HG03108 (cell line): ENCODE data around the gene ATOH7.
"Not testable (repeated sequence)": the region's sequence is repeated elsewhere in the genome, so short reads cannot be mapped to it uniquely, and the experiment has no call there.

Experiments used
- ATAC-seq: cut with Tn5 transposase; IDR thresholded peaks from one replicate; pipeline ENCODE4 v1.9.1; 2021; ENCODE audit warnings: moderate library complexity; ENCODE audit not compliant: unreplicated experiment

Gene ATOH7

GRCh38 chr10:68231817-68232251 is at the start of gene ATOH7:
TSS of gene ATOH7 (minus strand) at chr10:68232113. CDS start at chr10:68231677, 436 bp downstream.
- ATAC-seq = no peak

DNA sequence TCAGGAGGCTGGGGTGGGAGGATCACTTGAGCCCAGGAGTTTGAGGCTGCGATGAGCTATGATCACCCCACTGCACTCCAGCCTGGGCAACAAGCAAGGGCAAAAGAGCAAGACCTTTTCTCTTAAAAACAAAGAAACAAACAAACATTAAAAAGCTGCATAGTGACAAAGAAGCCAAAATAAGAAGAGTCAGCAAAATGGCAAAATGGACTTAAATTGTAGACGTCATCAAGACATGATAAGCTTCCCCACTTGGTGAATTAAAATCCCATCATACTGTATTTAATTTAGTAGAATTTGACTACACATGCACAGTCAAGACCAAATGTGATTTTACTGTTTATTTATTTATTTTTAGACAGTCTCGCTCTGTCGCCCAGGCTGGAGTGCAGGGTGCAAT is 48.8 kb upstream of the ATOH7 start:
- no peak for ATAC-seq

GRCh38 chr10:68278906-68279753 is 47.2 kb upstream of the ATOH7 start:
- not testable (repeated sequence) for ATAC-seq

- ATAC-seq = not testable (repeated sequence)
Measured at GRCh38 chr10:68277814-68278213, 45.9 kb upstream of the ATOH7 start.

DNA sequence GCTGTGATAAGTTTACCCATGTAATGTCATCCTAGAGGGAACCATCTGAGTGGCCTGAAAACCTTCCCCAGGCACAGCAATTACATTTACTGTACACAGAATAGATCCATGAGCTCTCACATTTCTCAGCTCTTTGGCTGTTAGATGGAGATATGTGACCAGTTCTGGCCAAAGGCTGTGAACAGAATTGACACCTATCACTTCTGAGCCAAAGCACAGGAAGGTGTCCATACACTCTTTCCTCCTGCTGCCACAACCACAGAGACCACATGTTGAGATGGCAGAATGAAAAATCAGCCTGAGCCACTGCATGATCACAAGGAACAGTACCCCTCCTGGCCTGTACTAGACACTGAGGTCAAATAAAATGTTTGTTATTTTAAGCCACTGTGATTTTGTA is 44.3 kb upstream of the ATOH7 start:
- ATAC-seq = no peak

GRCh38 chr10:68275600-68276126 is 43.8 kb upstream of the ATOH7 start:
- ATAC-seq = no peak

GRCh38 chr10:68272833-68273232 is 40.9 kb upstream of the ATOH7 start:
- no peak for ATAC-seq

DNA sequence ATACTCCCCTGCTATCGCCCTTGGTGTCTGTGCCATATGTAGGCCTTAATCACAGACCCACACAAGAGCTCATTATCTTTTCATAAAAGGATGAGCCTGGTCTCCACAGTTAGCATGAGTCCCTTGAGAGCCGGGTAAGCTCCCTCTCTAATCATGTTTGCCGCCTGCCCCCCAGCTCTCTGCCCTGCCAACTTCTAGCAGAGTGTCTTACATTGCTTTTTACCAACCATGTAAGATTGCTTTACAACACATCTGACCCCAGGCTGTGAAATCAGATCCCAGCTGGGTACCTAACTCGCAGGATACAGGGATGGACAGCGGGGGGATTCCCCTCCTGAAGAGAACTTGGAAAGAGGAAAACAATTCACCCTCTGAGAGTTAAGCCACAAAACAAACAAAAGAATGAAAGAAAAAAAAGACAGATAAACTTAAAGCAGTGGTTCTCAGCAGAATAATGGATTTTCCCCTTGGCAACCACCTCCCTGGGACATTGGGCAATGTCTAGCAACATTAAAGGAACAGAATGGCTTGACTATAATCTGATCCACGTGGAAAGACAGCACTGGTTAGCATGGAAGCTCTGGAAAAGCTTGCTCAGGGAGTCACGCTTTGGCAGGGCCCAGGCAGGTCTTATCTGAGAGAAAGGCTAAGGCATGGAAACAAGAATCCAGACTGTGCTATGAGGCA is 39.4 kb upstream of the ATOH7 start:
- ATAC-seq = no peak

- no peak for ATAC-seq
Measured at GRCh38 chr10:68269562-68270290, 37.8 kb upstream of the ATOH7 start.

DNA sequence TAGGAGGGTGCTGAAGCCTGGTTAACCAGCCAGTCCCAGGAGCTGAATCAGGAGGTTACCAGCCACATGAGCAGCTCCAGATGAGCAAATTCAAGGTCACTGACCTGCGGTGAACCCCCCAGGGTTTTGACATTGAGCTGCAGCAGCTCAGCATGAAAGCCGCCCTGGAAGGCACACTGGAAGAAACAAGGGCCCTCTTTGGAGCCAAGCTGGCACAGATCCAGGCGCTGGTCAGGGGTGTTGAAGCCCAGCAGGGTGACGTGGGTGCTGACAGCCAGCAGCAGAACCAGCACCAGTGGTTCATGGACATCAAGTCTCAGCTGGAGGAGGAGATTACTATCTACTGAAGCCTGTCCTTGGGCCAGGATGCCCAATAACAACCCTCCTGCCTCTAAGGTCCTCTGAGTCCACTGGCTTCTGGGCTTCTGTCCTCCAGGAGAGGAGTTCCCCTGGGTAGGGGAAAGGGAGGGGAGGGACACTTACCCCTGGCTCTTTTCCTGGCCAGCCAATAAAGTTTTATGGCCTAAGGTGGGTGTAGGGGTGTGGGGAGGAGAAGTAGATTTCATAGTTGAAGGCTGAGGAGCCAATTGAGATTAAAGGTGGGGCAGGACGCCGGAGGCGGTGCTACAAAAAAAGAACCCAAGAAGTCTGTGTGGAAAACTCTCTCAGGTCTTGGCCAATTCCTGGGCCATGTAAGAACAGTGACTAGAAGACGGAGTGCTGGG is 29.4 kb upstream of the ATOH7 start:
- ATAC-seq = no peak

DNA sequence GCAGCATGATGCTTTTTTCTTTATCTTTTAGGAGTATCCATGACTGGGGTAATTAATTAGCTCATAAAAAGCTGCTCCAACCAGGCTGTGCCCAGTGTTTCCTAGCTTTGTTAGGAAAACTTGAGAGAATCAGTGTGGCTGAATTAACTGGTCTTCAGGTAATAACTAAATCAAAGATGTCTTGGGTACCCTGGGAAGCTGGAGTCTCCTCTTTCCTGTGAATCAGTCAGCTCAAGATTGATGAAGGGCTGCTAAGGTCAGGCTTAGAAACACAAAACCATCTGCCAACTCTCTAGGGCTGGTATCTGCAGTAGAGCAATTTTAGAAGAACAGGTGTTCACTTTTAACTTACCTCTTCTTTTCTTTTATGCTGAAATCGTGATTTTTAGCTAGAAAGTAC is 21.4 kb upstream of the ATOH7 start:
- ATAC-seq = no peak

GRCh38 chr10:68251625-68252495 is 19.9 kb upstream of the ATOH7 start:
- no peak for ATAC-seq

DNA sequence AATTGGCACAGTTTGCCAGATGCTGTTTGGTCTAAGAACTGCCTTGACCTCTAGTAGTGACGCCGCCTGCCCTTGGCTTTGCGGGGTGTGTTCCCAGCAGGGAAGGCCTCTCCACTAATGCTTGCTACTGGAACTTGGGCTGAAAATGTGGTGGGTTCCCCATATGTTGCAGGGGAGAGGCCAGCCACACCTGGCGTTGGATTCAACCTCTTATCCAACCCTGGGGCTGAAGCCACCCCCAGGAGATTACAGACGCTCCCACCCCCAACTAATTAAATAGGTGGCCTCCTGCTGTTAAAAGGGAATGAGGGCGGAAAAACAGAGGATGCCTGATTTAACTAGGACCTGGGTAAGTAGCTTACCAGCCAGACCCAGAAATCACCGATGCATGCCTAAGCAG is 19.2 kb upstream of the ATOH7 start:
- no peak for ATAC-seq

DNA sequence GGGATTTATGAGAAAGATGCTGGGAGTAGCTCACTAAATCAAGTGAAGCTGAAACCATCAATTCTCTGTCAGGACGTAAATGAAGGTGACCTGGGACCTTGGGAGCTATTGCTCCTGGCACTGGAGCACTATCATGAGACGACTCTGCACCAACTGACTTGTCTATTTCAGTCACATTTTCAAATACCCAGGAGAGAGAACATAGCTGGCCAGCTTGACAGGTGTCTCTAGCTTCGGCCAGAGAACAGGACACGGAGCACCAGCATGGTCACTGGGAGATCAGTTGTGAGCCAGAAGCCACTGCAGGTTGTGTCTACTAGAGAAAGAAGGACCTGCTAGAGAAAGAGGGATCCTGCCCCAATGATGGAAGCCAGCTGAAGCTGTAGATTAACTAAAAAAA is 17.4 kb upstream of the ATOH7 start:
- no peak for ATAC-seq

DNA sequence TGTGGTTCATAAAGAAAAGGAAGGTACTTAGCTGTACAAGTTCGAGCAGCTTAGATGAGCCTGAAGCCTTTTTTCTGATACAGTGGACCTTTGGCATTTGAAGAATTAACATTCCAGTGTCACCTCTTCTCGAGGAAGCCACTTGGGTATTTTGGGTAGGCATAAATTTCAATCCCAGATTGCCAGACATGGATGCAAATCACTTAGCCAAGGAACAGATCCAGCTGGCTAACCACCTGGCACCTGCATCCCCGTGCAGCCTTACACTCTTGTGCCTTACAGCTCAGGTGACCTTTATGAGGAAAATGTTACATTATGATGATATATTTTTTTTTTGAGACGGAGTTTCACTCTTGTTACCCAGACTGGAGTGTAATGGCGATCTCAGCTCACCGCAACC is 16.0 kb upstream of the ATOH7 start:
- no peak for ATAC-seq

DNA sequence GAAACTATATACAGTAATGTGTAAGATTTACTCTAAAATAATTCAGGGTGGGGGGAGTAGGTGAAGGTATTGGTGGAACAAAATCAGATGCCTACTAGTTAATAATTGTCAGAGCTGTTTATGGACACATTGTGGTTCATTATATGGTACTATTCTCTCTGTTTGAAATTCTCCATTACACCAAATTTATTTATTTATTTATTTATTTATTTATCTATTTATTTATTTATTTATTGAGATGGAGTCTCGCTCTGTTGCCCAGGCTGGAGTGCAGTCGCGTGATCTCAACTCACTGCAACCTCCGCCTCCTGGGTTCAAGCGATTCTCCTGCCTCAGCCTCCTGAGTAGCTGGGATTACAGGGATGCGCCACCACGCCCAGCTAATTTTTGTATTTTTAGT is 14.5 kb upstream of the ATOH7 start:
- not testable (repeated sequence) for ATAC-seq

DNA sequence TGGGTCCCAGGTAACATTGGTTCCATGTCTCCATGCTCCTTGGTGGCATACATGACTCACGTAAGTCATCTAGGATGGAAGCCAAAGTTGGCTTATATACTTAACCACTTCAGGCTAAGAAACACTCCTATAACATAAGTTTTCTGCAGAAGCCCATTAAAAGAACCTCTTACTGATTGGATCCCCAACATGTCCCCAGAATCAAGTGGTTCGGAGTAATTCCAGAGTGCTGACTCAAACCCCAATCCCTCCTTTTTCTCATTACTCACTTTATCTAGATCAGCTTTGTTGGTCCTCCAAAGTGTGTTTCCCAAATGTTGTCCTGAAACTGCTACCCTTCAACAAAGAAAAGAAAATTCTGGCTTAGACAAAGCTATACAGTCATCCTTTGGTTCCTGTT is 10.1 kb upstream of the ATOH7 start:
- ATAC-seq = no peak

DNA sequence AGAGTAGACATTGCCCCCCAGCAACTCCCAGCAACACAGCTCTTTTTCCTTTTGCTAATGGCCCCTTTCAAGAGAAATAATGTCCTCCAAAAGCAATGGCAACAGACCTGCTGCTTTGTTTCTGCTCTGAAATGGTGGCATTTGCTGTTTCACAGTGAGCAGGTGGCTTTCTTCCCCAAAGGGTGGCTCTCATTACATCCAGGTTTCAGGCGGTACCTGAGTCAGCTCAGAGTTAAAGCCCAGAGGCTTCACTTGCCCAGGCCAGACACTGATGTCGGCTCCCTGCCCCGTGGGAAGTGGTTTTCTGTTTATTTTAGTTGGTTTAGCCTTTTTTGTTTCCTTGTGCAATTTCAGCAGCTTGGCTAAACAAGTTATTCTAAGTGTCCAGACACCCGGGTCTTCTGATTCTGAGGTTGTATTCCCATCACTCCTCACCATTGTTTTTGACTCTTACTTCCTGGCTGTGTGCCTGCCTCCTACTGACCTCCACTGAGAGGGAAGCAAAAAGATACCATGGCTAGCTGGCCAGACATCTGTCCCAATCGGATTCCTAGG is 7.8 kb upstream of the ATOH7 start:
- ATAC-seq = no peak

GRCh38 chr10:68239069-68239468 is 7.2 kb upstream of the ATOH7 start:
- no peak for ATAC-seq
